Amygdala (tissue), 56 donors: ENCODE data around the gene SCARF2.
"Not testable (repeated sequence)": the region's sequence is repeated elsewhere in the genome, so short reads cannot be mapped to it uniquely, and the experiment has no call there.

Experiments
- DNase-seq, 56 donors: peaks; one replicate each; lab custom pipeline; 2025; lab: John Stamatoyannopoulos, UW

The SCARF2 gene

GRCh38 chr22:20415699-20416098 lies 21.9 kb downstream of the SCARF2 start:
- DNase-seq, result not testable (repeated sequence)

GRCh38 chr22:20415241-20415640 lies 22.4 kb downstream of the SCARF2 start:
- DNase-seq, result not testable (repeated sequence)

DNA sequence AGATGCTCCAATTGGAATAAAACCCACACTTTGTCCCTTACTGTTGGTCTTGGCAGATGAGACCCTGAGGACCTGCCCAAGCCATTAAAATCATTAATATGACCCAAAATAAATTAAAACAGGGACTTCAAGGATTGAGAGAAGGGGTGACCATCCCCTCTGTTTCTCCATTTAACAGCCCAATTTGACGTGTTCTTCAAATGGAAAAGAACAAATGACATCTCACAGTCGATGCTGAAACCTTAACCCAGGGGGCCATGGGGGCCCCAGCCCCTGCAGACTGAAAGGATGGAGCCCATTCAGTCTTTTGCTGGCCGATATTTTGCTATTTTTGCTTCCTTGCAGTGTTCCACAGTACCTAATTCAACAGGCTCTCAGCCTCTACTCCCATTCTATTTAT lies 23.2 kb downstream of the SCARF2 start:
- DNase-seq, result no peak

- DNase-seq, result no peak
Measured at GRCh38 chr22:20414059-20414440, 23.6 kb downstream of the SCARF2 start.

- no peak for DNase-seq
Measured at GRCh38 chr22:20413217-20414058, 24.2 kb downstream of the SCARF2 start.

DNA sequence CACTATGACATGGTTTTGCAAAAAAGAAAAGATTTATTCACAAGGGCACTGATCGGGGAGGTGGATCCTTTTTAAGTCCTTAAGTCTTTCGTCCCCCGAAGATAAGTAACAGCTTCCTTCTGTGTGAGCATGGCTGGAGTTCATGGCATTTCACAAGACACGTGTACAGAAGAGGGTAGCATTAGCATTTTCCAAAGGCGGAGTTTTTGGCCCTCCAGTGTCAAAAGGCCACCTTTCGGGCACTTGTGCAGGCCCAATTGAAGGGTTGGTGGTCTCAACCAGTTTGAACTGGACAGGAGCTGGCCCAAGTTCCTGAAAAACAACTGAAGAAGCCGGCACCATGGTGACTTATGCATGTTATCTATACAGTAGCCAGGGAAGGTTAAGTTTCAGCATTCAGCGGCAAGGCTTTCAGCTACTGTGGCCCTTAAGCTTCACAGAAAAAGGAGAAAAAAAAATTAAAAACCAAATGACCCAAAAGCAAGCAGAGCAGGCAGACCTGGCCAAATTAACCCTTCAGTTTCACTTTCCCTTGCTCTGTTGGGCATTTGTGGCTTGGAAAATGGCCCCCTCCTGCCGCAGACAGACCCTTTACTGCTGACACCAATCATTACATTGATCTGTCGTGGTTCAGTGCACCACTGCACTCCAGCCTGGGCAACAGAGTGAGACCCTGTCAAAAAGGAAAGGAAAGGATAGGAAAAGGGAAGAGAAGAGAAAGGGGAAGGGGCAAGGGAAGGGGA lies 25.0 kb downstream of the SCARF2 start:
- DNase-seq, result no peak

- DNase-seq, result not testable (repeated sequence)
Measured at GRCh38 chr22:20409385-20409784, 28.2 kb downstream of the SCARF2 start.

DNA sequence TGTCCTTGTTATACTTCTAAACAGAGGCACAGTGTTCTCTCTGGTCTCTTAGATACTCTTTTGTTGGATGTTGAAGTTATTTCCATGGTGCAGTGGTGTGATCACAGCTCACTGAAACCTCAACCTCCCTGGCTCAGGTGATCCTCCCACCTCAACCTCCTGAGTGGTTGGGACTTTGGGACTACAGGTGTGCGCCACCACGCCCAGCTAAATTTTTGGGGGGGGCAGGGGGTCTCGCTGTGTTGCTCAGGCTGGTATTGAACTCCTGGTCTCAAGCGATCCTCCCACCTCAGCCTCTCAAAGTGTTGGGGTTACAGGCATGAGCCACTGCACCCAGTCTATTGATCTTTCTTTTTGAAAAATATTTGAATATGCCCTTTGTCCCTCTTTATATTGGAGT lies 28.7 kb downstream of the SCARF2 start:
- no peak for DNase-seq

- DNase-seq, result no peak
Measured at GRCh38 chr22:20407829-20408228, 29.8 kb downstream of the SCARF2 start.

GRCh38 chr22:20406686-20407408 lies 30.8 kb downstream of the SCARF2 start:
- DNase-seq, result no peak

DNA sequence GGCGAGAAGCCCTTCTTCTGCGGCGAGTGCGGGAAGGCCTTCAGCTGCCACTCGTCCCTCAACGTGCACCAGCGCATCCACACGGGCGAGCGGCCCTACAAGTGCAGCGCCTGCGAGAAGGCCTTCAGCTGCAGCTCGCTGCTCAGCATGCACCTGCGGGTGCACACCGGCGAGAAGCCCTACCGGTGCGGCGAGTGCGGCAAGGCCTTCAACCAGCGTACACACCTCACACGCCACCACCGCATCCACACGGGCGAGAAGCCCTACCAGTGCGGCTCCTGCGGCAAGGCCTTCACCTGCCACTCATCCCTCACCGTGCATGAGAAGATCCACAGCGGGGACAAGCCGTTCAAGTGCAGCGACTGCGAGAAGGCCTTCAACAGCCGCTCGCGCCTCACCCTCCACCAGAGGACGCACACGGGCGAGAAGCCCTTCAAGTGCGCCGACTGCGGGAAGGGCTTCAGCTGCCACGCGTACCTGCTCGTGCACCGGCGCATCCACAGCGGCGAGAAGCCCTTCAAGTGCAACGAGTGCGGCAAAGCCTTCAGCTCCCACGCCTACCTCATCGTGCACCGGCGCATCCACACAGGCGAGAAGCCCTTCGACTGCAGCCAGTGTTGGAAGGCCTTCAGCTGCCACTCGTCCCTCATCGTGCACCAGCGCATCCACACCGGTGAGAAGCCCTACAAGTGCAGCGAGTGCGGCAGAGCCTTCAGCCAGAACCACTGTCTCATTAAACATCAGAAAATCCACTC lies 31.5 kb downstream of the SCARF2 start:
- no peak for DNase-seq

DNA sequence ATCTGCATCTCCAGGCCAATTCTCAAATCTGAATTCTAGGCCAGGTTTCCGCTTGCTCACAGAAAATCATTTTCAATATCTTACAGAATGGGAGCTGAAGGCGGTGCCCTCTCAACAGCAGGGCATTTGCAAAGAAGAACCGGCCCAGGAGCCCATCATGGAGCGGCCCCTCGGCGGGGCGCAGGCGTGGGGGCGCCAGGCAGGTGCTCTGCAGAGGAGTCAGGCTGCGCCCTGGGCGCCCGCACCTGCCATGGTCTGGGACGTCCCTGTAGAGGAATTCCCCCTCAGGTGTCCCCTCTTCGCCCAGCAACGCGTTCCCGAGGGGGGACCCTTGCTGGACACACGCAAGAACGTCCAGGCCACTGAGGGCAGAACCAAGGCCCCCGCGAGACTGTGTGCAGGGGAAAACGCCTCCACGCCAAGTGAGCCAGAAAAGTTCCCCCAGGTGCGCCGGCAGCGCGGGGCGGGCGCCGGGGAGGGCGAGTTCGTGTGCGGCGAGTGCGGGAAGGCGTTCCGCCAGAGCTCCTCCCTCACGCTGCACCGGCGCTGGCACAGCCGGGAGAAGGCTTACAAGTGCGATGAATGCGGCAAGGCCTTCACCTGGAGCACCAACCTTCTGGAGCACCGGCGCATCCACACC lies 32.2 kb downstream of the SCARF2 start:
- no peak for DNase-seq

DNA sequence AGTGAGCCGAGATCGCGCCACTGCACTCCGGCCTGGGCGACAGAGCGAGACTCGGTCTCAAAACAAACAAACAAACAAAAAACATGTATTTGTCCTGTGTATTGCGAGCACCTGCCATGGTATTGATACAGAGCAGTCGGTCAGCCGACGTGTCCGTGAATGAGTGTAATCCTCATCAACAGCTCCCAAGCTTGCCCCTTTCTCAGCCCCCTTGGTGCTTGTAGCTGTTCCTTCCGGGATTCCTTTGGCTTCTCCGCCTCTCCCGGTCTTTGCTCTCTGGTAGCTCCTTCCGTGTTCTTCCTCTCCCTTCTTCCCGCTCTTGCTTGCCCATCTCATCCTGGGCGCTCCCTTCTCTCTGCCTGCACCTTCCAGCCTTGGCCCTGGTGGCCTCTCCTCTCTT lies 32.7 kb downstream of the SCARF2 start:
- no peak for DNase-seq

DNA sequence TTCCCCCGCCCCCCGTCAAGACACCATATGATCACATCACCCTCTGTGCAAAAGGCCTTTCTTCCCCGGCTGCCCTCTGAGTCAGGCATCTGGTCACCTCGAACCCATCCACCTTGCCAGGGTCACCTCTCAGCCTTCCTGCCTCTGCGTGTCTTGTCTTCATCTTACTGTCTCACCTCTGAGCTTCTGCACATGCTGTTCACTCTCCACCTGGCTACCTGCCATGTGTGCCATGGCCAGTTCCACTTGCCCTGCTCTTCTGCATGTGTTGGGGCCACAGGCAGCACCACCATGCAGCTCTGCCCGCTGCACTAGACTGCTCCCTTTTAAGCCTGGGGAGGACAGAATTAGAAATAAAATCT lies 33.9 kb downstream of the SCARF2 start:
- no peak for DNase-seq

- no peak for DNase-seq
Measured at GRCh38 chr22:20402960-20403778, 34.5 kb downstream of the SCARF2 start.

DNA sequence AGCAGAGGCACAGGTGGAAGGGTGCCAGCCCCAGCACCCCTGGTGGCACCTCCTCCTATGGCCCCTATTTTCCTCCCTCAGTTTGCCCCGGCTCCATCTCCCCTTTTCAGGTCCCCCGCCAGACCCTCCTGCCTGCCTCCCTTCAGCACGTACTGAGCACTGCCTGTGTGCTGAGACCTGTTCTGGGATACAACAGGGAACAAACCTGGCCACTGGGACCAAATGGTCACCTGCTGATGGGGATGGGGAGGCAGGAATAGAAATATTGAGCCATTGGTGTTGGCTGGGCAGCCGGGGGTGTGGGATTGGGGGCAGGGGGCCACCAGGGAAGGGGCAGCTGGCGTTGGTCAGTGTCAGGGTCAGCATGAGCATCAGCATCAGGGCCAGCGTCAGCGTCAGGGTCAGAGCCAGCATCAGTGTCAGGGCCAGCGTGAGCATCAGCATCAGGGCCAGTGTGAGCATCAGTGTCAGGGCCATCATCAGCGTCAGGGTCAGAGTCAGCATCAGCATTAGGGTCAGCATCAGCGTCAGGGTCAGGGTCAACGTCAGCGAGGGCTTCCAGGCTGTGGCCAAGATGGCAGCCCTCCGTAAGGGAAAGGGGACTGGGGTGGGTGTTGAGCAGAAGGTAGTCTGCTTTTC lies 36.1 kb downstream of the SCARF2 start:
- DNase-seq, result no peak

- DNase-seq, result no peak
Measured at GRCh38 chr22:20400606-20401375, 36.8 kb downstream of the SCARF2 start.
